HG03175 (cell line): Measurements from ENCODE around the gene CCDC192.
"Not testable (repeated sequence)": the region's sequence is repeated elsewhere in the genome, so short reads cannot be mapped to it uniquely, and the experiment has no call there.

Experiments
- ATAC-seq: cut with Tn5 transposase; IDR thresholded peaks from one replicate; pipeline ENCODE4 v1.9.1; 2021; ENCODE audit warnings: mild to moderate bottlenecking, moderate library complexity; ENCODE audit not compliant: unreplicated experiment

Gene CCDC192

GRCh38 chr5:127758766-127759283 is 55.6 kb downstream of the CCDC192 start:
- ATAC-seq, result no peak

DNA sequence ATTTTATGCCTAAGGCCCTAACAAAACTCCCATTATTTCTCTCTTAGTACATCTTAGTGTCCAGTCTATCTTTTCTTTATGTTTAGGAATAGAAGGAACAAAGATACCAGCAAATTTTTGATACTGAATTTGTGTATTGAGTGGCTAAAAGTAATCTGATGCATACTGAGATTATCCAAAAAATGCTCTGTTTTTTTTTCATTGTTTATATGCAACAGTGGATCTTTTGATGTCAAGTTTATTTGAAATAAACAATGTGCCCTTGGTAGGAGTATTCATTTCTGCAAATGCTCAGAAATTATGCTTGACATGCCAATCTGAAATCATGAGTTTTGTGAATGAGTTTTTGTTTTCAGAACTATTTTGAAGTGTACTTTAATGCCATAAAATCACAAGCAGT is 58.7 kb downstream of the CCDC192 start:
- ATAC-seq, result no peak

- ATAC-seq, result no peak
Observed at GRCh38 chr5:127762412-127762811, 59.2 kb downstream of the CCDC192 start.

DNA sequence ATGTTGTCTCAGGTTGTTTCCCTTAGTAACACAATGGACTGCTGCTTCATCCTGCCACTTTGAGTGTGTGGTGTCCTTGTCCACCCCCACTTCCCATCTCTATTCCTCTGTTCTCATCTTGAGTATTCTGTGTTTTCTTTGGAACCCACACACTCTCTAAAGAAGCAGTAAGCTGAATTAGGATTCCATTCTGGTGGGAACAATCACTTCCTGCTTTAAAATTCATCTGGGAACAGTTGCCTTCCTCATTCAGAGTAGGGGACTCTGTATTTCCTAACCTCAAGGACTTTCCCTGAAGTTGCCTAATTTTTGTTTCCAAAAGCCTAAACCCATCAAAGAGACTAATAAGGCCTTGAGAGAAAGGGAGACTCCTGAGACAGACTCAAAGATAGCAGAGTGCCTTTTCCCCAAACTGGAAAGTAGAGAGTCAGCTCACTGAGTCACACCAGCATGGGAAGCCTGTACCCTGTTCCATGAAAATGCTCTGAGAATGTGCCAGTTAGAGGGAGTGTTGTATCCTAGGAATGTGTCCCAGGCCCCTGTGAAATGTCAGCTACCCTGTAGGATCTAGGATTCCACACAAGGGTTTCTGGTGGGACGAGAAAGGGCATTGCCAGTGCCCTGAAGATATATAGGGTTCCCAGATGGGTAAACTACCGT is 63.6 kb downstream of the CCDC192 start:
- ATAC-seq, result no peak

- ATAC-seq, result no peak
Observed at GRCh38 chr5:127769386-127769785, 66.2 kb downstream of the CCDC192 start.

- no peak for ATAC-seq
Observed at GRCh38 chr5:127770272-127770671, 67.1 kb downstream of the CCDC192 start.

DNA sequence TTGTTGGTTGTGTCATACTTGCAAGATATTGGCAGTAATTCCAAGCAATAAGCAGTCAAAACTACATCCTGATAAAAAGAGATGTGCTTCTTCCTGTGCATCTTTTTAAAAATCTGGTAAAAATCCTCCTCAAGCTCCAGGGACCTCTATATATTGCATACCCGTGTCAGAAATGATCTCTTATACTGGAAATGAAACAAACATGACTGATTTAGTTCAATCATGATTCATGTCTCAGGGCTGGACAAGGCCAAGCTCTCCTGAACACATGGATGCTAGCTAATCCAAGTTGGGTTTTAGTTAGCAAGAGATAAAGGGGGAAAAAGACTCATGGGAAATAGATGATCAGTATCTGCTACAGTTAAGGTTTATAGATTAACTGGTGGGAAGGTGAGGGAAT is 69.3 kb downstream of the CCDC192 start:
- ATAC-seq, result no peak

GRCh38 chr5:127774221-127774620 is 71.0 kb downstream of the CCDC192 start:
- ATAC-seq, result no peak

DNA sequence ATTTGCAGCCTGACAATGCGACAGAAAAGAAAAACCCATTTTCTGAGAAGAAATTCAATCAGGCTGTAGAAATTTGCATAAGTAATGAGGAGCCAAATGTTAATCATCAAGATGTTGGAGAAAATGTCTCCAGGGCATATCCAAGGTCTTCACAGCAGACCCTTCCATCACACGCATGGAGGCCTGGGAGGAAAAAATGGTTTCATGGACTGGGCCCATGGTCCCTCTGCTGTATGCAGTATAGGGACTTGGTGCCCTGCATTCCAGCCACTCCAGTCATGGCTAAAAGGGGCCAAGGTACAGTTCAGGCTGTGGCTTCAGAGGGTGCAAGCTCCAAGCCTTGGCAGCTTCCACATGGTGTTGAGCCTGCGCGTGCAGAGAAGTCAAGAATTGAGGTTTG is 73.3 kb downstream of the CCDC192 start:
- no peak for ATAC-seq

DNA sequence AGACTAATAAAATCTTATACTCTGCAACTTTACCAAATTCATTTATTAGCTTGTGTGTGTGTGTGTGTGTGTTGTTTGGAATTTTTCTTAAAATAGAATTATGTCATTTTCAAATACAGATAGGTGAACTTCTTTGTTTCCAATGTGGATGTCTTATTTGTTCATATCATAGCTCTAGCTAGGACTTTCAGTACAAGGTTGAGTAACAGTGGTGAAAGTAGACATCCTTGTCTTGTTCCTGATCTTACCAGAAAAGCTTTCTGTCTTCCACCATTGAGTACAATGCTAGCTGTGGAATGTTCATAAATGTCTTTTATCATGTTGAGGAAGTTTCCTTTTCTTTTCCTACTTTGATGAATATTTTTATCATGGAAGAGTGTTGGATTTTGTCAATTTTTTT is 74.8 kb downstream of the CCDC192 start:
- ATAC-seq, result no peak

GRCh38 chr5:127782450-127782849 is 79.3 kb downstream of the CCDC192 start:
- not testable (repeated sequence) for ATAC-seq

- ATAC-seq, result peak; percentile 66
Observed at GRCh38 chr5:127785098-127785927, 82.1 kb downstream of the CCDC192 start.

DNA sequence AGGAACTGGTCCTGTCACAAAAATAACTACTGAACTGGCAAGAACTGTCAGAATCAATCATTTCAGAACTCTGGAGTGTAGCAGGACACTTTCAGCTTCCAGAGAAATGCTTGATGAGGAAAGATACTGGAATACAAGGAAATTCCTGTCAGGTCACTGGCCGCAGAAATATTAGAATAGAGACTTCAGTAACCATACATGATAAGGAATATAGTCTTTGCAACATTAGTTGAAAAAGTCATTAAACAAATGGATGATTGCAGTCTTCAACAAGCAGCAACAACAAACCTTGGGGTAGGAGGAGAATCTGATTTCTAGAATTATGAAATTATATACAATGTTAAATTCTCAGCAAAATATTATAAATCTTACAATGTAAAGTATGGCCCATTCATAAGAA is 88.2 kb downstream of the CCDC192 start:
- ATAC-seq, result no peak

DNA sequence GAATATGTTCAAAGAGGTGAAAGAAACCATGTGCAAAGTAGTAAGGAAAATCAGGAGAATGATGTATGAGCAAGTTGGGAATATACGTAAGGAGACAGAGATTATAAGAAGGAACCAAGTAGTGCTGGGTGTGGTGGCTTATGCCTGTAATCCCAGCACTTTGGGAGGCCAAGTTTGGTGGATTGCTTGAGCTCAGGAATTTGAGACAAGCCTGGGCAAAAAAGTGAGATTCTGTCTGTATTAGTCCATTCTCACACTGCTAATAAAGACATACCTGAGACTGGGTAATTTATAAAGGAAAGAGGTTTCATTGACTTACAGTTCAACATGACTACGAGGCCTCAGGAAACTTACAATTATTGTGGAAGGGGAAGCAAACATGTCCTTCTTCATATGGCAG is 88.7 kb downstream of the CCDC192 start:
- ATAC-seq, result not testable (repeated sequence)

GRCh38 chr5:127793052-127793451 is 89.9 kb downstream of the CCDC192 start:
- no peak for ATAC-seq

DNA sequence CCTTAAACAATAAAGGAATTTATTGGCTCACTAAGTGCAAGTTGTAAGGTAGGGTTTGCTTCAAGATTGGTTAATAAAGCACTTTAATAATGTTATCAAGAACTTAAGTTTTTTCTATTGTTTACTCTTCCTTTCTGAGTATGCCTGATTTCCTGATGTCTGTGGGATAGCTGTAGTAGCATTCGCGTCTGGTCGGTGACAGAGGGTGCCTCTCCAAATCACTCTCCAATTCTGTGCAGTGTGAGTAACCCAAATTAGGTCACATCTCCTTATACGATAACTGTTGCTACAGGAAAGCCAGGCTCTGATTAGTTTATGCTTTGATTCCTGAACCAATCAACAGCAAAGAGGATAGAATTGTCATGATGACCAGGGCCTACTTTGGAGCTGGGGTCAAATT is 90.7 kb downstream of the CCDC192 start:
- ATAC-seq, result no peak

- no peak for ATAC-seq
Observed at GRCh38 chr5:127796211-127796610, 93.0 kb downstream of the CCDC192 start.

DNA sequence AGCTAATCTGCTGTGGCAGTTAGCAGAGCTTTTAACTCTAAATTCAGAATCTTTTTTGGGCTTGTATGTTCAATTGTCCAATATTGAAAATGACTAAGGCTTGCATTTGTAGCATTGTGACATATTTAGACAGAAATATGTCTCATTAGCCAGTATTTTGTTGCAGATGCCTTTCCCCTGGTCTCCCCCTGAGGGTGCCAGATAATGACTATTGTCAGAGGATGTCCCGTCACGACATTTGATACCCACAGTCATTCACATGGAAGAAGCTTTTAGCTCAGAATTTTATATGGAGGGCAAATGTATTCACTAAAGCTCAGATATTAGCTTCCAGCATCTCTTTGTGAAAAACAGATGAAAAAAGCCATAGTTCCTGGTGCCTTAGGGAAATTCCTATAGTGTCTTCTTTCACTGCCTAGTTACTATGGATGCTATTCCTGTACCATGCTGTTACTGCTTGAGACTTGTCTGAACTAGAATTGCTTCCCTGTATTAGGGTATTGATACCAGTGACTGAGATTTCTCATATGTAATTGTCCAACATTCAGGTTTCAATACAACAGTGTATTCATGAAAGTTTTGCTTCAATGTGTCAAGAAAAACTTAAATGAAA is 96.2 kb downstream of the CCDC192 start:
- no peak for ATAC-seq

DNA sequence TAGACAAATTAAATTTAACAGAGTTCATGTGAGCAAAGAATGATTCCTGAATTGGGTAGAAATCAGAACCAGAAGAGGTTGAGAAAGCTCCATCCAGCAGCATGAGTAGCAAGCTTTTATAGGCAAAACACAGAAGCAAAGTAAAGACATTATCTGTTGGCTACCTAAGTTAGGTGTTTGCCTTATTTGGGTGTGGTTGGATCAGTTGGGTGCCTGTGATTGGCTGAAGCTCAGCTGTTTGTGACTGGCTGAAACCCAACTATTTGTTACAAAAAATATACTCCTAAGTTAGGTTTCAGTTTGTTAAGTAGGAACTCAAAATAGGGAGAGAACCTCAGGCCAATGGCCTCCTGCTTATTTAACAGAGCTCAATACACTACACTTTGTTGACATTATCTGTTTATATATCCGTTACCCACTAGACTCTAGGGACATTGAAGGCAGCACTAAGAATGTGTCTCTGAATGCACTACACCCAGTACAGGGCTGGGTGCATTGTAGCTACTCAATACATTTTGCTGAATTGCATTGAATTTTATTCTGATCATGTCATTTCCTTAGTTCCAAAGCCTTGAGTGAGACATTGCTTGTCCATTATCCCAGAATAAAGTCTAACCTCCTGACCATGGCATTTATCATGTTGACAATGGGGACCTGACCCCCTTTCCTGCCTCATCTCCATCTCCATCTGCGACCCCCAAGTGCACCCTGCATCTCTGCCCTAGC is 98.7 kb downstream of the CCDC192 start:
- ATAC-seq, result no peak

- ATAC-seq, result no peak
Observed at GRCh38 chr5:127802477-127802865, 99.3 kb downstream of the CCDC192 start.

DNA sequence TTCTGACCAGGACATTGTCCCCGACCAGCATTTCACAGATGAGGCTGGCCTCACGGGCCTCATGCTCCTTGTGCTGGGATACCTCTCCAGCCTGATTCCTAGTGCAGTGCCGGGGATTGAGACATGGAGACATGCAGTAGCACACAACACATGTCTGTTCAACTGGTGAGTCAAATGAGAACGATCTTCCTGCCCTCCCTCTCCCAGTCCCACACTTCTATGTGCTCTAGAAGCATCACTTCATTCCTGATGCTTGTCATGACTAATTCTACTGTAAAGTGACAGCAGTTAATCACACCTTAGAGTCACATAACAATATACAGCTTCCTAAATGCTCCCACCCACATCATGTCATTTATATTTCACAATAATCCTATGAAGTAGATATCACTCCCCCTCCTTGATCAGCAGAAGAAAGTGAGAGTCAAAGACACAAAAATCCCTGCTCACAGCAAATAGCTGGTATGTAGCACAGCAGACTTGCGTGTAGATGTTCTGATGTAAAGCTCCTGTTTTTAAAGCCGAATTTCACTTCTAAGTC is 101.8 kb downstream of the CCDC192 start:
- no peak for ATAC-seq
